ENCODE measurements around the gene TMTC3.
"Not testable (repeated sequence)": the region's sequence is repeated elsewhere in the genome, so short reads cannot be mapped to it uniquely, and the experiment has no call there.

TMTC3 gene

GRCh38 chr12:88163371-88163770, 21.3 kb downstream of the TMTC3 start:
- no peak for DNase-seq (ENCODE audit: low read depth in 2 of 2, low spot score in 1 of 2)

- DNase-seq (ENCODE audit: low read depth in 2 of 2, low spot score in 1 of 2): no peak
Measured at GRCh38 chr12:88166179-88166578, 24.1 kb downstream of the TMTC3 start.

DNA sequence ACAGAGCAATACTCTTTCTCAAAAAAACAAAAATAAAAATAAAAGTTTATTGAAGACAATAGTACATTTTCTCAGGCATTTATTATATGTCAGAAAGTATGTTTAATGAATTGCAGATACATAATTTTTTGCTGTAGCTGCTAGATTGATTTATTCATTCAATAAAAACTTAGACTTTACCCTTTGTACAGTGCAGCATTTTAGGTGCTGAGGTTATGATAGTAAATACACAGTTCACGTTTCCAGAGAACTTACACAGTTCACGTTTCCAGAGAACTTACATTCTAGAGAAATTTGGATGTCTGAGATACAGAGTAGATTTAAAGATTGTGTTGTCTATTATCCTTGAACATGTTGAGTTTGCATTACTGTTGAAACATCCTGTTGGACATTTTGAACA, 25.3 kb downstream of the TMTC3 start:
- DNase-seq (ENCODE audit: low read depth in 2 of 2, low spot score in 1 of 2): no peak

DNA sequence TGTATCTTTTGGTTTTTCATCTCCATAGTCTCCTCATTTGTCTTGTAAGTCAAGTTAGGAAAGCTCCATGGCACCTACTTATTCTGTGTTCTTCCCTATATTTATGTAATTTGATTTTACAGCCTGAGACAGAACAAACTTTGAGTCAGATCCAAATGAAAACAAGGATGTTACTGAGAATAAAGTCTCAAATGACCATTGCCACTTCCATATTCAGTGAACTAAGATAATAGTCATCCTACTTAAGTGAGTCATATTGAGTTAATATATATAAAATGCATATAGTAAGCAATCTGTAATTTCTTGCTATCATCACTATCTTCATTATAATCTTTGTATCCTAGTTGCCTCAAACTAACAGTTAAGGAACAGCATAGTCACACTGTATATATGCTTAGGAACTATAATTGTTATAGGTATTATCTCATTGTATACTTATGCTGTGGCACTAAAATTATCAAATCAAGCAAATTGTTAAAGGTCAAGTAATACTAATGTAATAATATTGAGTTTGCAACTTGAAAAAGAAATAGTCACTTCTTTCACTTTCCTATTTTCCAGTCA, 30.8 kb downstream of the TMTC3 start:
- no peak for DNase-seq (ENCODE audit: low read depth in 2 of 2, low spot score in 1 of 2)

DNA sequence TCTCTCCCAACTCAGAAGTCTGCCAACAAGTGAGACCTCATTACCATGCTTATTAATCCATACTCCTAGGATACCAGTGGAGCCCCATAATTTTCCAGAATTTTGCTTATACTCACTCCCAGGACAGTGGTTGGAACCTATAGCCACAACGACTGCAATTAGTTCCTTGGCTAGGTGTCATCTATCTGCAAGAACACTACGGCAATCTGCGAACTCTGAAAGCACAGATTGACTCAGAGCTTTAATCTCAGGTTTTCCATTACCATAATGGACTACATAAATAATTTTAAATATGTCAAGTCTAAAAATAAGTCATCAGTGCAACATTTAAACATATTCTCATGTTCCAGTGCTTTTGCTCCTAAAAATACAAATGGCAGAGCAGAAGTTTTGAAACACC, 33.4 kb downstream of the TMTC3 start:
- no peak for DNase-seq (ENCODE audit: low read depth in 2 of 2, low spot score in 1 of 2)

DNA sequence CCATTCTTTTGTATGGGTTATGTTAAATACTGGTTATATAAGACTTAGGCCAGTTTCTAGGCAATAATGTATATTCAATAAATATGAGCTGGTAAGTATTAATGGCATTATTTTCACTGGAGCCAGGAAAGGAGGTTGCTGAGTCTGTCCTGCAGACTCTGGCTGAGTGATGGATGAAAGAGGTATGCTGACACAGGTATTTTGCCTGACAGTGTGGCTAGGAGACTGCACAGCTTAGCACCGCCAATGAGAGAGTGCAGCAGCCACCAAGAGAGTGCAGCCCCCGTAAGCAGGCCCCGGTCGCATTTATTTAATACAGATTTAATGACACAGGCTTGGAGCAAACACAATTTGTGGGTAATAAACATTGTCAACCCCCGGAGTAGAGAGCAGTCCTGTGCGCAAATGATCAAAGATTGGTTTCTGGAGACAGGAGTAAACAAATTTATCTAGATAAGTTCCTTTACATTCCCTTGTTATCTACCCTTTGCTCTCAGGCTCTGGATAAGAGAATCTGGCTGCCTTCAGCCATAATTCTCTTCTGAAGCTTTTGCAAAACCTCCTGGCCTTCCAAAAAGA, 37.4 kb downstream of the TMTC3 start:
- DNase-seq (ENCODE audit: low read depth in 2 of 2, low spot score in 1 of 2): no peak

DNA sequence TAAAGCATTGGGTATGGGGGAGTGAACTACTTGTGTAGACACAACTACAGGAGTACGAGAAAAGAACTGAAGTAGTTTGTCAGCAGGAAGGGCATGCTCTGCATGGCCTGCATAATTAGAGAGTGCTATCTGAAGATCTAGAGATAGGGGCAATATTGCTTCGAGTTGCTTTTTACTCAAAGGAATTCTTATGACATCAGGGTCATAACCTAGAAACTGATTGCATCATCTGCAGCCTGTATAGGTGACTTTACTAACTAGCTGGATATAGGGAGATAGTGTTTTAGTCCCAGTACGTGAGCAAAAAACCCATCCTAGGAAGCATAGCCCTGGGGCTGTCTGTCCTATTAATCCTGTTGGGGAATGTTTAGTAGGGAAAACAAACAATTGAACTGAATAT, 39.8 kb downstream of the TMTC3 start:
- DNase-seq (ENCODE audit: low read depth in 2 of 2, low spot score in 1 of 2): no peak

GRCh38 chr12:88182416-88182815, 40.3 kb downstream of the TMTC3 start:
- no peak for DNase-seq (ENCODE audit: low read depth in 2 of 2, low spot score in 1 of 2)

DNA sequence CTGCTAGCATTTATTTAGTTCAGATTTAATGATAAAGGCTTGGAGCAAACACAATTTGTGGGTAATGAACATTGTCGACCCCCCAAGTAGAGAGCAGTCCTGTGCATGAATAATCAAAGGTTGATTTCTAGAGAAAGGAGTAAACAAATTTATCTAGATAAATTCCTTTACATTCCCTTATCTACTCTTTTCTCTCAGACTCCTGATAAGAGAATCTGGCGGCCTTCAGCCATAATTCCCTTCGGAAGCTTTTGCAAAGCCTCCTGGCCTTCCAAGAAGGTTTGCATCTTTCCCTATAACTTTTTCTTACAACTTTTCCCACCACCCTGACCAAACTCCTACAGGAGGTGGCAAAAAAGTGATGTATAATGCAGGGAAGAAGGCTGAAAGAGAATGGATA, 42.1 kb downstream of the TMTC3 start:
- no peak for DNase-seq (ENCODE audit: low read depth in 2 of 2, low spot score in 1 of 2)

DNA sequence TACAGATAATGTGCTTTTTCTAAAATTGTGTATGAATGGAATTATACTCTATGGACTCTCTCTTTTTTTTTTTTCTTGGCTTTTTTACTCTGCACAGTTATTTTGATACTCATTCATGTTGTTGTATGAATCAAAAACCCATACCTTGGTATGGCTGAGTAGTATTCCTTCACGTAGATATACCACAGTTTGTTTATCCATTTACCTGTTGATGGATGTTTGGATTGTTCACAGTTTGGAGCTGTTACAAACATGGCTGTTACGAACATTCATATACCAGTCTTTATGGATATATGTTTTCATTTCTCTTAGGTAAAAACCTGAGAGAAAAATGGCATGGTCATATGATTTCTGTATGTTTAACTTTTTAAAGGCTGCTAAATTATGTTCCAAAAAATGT, 43.2 kb downstream of the TMTC3 start:
- DNase-seq (ENCODE audit: low read depth in 2 of 2, low spot score in 1 of 2): no peak

GRCh38 chr12:88185988-88186387, 43.9 kb downstream of the TMTC3 start:
- no peak for DNase-seq (ENCODE audit: low read depth in 2 of 2, low spot score in 1 of 2)

DNA sequence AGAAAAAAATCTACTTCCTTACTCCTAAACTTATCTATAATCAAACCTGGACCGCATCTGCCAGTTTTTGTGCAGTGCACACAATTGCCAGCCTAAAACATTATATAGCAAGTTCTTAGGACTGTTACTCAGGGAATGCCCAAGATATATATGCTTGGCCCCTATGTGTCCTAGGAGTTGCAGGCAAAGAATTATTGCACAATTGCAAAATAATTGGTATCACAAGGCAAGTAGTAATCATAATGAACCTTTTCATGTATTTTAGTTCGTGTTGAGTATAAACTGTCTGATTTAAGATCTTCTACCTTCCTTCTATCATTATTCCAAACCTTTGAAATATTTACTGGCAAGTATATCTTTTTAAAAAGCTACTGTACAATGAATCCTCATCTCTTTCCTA, 45.5 kb downstream of the TMTC3 start:
- DNase-seq (ENCODE audit: low read depth in 2 of 2, low spot score in 1 of 2): no peak

- DNase-seq (ENCODE audit: low read depth in 2 of 2, low spot score in 1 of 2): no peak
Measured at GRCh38 chr12:88188180-88188579, 46.1 kb downstream of the TMTC3 start.

GRCh38 chr12:88192426-88192825, 50.3 kb downstream of the TMTC3 start:
- no peak for DNase-seq (ENCODE audit: low read depth in 2 of 2, low spot score in 1 of 2)

GRCh38 chr12:88194868-88195267, 52.8 kb downstream of the TMTC3 start:
- no peak for DNase-seq (ENCODE audit: low read depth in 2 of 2, low spot score in 1 of 2)

GRCh38 chr12:88200029-88200428, 57.9 kb downstream of the TMTC3 start:
- no peak for DNase-seq (ENCODE audit: low read depth in 2 of 2, low spot score in 1 of 2)

GRCh38 chr12:88202500-88202899, 60.4 kb downstream of the TMTC3 start:
- no peak for DNase-seq (ENCODE audit: low read depth in 2 of 2, low spot score in 1 of 2)

- DNase-seq (ENCODE audit: low read depth in 2 of 2, low spot score in 1 of 2): no peak
Measured at GRCh38 chr12:88206601-88207000, 64.5 kb downstream of the TMTC3 start.

DNA sequence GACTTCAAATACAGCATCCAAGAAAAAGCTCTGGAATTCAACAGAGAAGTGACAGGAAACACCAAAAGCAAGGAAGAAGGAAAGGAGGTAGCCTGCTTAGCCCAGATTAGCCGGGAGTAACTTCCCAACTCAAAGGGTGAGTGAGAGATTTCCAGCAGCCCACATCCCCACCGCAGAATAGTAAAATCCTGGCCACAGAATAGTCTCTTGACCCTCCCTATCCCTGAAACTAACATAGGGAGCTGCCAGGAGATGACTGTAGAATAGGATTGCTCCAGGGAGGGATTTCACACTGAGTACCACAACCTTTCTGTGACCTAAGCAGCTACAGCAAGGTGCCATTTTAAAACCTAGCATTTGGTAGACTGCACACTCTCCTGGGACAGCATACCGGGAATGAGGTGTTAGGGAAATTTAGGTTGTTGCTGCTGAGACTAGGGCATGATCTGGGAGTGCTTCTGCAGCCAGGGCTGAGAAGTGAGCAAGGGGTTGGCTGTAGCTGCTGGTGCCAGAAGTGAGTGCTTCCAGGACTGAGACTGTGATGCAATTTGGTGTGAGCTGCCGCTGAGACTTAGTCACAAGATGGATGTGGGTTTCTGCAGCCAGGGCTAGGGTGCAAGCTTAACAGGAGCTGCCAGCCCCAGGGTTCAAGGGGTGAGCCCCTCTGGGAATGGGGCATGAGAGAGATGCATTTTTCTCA, 66.0 kb downstream of the TMTC3 start:
- no peak for DNase-seq (ENCODE audit: low read depth in 2 of 2, low spot score in 1 of 2)

DNA sequence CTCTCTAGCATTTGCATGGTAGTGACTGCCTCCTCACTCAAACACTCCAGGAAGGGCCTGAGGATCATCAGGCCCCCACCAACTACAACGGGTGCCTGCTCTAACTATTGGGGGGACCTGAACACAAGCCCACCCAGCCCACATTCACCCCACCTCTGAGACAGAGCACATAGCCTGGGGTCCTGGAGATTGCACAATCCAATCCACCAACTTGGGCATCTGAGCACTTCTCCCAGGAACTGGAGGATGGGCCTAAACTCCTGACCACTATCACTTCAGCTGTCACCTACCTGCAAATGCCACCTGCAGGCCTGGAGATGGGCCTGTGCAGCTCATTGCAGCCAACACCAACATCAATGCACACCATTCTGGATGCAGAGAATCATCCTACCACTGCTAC, 66.6 kb downstream of the TMTC3 start:
- no peak for DNase-seq (ENCODE audit: low read depth in 2 of 2, low spot score in 1 of 2)

DNA sequence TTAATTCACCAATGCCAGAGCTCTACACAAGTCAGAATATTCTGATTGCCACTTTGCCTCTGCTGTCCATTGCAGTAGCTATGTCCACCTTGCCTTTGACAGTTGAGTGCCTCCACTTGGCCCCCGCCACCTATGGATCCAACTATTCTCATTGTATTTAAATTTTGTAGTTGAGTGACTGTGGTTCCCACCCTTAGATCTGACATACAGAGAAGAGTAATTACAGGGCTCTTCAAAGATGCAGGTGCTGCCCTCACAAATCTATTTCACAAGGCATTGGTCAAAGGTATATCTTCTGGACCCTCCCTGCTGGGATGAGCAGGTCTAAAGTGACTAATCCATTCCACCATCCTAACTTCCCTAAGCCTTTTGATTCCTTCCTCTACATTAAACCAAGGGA, 68.2 kb downstream of the TMTC3 start:
- not testable (repeated sequence) for DNase-seq (ENCODE audit: low read depth in 2 of 2, low spot score in 1 of 2)

GRCh38 chr12:88218293-88218692, 76.2 kb downstream of the TMTC3 start:
- DNase-seq (ENCODE audit: low read depth in 2 of 2, low spot score in 1 of 2): no peak

GRCh38 chr12:88219861-88220260, 77.8 kb downstream of the TMTC3 start:
- DNase-seq (ENCODE audit: low read depth in 2 of 2, low spot score in 1 of 2): no peak

All from stimulated activated CD8-positive, alpha-beta memory T cell treated with anti-CD3 and anti-CD28 coated beads, Interleukin-4, amount 100 ng/mL, for 4 hours (primary cell).